GM12878 (cell line): ENCODE measurements around the gene TAPBPL. TPM values are rescaled to one million over a fixed set of nuclear protein-coding genes. Genes with fewer than 3 reads are reported as not detected.

Experiments used
- ATAC-seq: fragments of 200-7000 bp; cut with Tn5 transposase; 3 replicates; pipeline ENCODE4 v1.9.1; 2020; ENCODE audit warnings: mild to moderate bottlenecking, moderate library complexity
- BruUV-seq: library from RNA; stranded (reverse); fragments of 400-500 nt; replicated peaks from 2 replicates; lab custom pipeline; 2021; lab: Mats Ljungman, UMichigan
- CTCF ChIA-PET: fragments of 300-600 bp; sonication (Branson Sonifier 250); formaldehyde crosslinking; extraction: SDS; loops from one replicate; lab custom pipeline; 2021; ENCODE audit warnings: inconsistent platforms; lab: Yijun Ruan, JAX
- POLR2A ChIA-PET: fragments of 350-600 bp; formaldehyde crosslinking; extraction: SDS; loops from one replicate; lab custom pipeline; 2021; ENCODE audit warnings: inconsistent platforms; lab: Charles Lee
- RAD21 ChIA-PET: fragments of 300-600 bp; sonication (Branson Sonifier 250); formaldehyde crosslinking; loops from one replicate; lab custom pipeline; 2023; ENCODE audit warnings: antibody characterized with exemption; ENCODE audit not compliant: unreplicated experiment; lab: Charles Lee
- SMC1A ChIA-PET: fragments of 300-600 bp; sonication (Branson Sonifier 250); formaldehyde crosslinking; loops from one replicate; lab custom pipeline; 2023; ENCODE audit not compliant: unreplicated experiment, uncharacterized antibody; lab: Charles Lee
- DNase-seq: peaks from one replicate; pipeline ENCODE4 v3.0.0-alpha.2; 2011; ENCODE audit warnings: low read depth, low spot score
- FAIRE-seq: peaks from 3 replicates; lab custom pipeline; 2011; peaks lifted over from hg19 to GRCh38; lab: Jason Lieb, UNC
- H2AFZ ChIP-seq: 2 replicates; pipeline ENCODE4 v1.6.0; 2011; ENCODE audit warnings: low read depth, low read length, control low read depth; ENCODE audit not compliant: control insufficient read depth
- H3K27ac ChIP-seq: 2 replicates; pipeline ENCODE4 v1.5.1; 2011; ENCODE audit warnings: control low read depth; ENCODE audit not compliant: control insufficient read depth, insufficient read depth
- H3K27me3 ChIP-seq, 2 experiments: replicated peaks in 1 of 2; 2 replicates each; pipeline versions ENCODE4 v1.6.0 to v1.6.1; 2011; ENCODE audit warnings: low read length in 1 of 2; ENCODE audit not compliant: control insufficient read depth in 2 of 2, insufficient read depth in 2 of 2
- H3K36me3 ChIP-seq, 2 experiments: 2 replicates each; pipeline ENCODE4 v1.5.1; 2011; ENCODE audit warnings: low read length in 1 of 2; ENCODE audit not compliant: control insufficient read depth in 2 of 2, insufficient read depth in 2 of 2
- H3K4me1 ChIP-seq: 2 replicates; pipeline ENCODE4 v1.6.1; 2011; ENCODE audit warnings: mild to moderate bottlenecking, low read length, moderate library complexity, mixed read lengths; ENCODE audit not compliant: control insufficient read depth, insufficient read depth
- H3K4me2 ChIP-seq: 2 replicates; pipeline ENCODE4 v1.6.0; 2011; ENCODE audit warnings: control low read depth; ENCODE audit not compliant: control insufficient read depth, insufficient read depth
- H3K4me3 ChIP-seq: fragments of 200-600 bp; sonication (generic); 2 replicates; pipeline ENCODE4 v1.5.1; 2016
- H3K79me2 ChIP-seq: 2 replicates; pipeline ENCODE4 v1.6.0; 2011; ENCODE audit warnings: low read length; ENCODE audit not compliant: control insufficient read depth, insufficient read depth
- H3K9ac ChIP-seq: 2 replicates; pipeline ENCODE4 v1.8.0; 2011; ENCODE audit warnings: low read length, control low read depth, mixed read lengths; ENCODE audit not compliant: control insufficient read depth, insufficient read depth
- H3K9me3 ChIP-seq: replicated peaks from 3 replicates; pipeline ENCODE4 v1.5.1; 2011; ENCODE audit warnings: mild to moderate bottlenecking, low read length; ENCODE audit not compliant: control insufficient read depth, insufficient read depth
- H4K20me1 ChIP-seq: 2 replicates; pipeline ENCODE4 v1.6.0; 2011; ENCODE audit not compliant: control insufficient read depth, insufficient read depth
- GATAD2B ChIP-seq: fragments of 450-650 bp; conservative IDR thresholded peaks from 2 replicates; pipeline ENCODE4 v1.6.1; 2017; ENCODE audit warnings: low read depth, mild to moderate bottlenecking, moderate library complexity
- KAT2A ChIP-seq: conservative IDR thresholded peaks from 2 replicates; pipeline ENCODE4 v1.6.1; 2011; ENCODE audit warnings: low read depth, low read length; ENCODE audit not compliant: control insufficient read depth
- MEF2B ChIP-seq: fragments of 450-650 bp; IDR thresholded peaks from 2 replicates; pipeline ENCODE4 v1.6.1; 2018; ENCODE audit warnings: mild to moderate bottlenecking, moderate library complexity; ENCODE audit not compliant: partially characterized antibody, poor library complexity, severe bottlenecking
- NFIC ChIP-seq: IDR thresholded peaks from 2 replicates; pipeline ENCODE4 v1.6.1; 2012; ENCODE audit warnings: low read depth, mild to moderate bottlenecking, inconsistent platforms, low read length, moderate library complexity
- NFYB ChIP-seq: IDR thresholded peaks from 2 replicates; pipeline ENCODE4 v1.6.1; 2011; ENCODE audit warnings: low read depth, mild to moderate bottlenecking, low read length, improper control_type of control experiment, moderate library complexity; ENCODE audit not compliant: insufficient read depth
- POLR2A ChIP-seq: IDR thresholded peaks from 2 replicates; pipeline ENCODE4 v1.6.1; 2011; ENCODE audit warnings: low read depth, mild to moderate bottlenecking, low read length
- SPI1 ChIP-seq: IDR thresholded peaks from 2 replicates; pipeline ENCODE4 v1.6.1; 2011; ENCODE audit warnings: low read depth, mild to moderate bottlenecking, low read length, moderate library complexity, borderline replicate concordance; ENCODE audit not compliant: insufficient read depth
- ZNF274 ChIP-seq: IDR thresholded peaks from one replicate; pipeline ENCODE4 v1.8.0; 2011; ENCODE audit not compliant: insufficient read length, insufficient read depth
- WGBS: methylation state at CpG from one replicate; pipeline ENCODE4 v1.1.6; 2016; ENCODE audit warnings: low lambda C conversion rate; ENCODE audit not compliant: insufficient replicate concordance, insufficient coverage; ENCODE audit errors: missing lambda C conversion rate; 5-methylcytosine and 5-hydroxymethylcytosine counted together
- in situ Hi-C: fragments of 300-500 bp; cut with MboI; formaldehyde crosslinking; loops from 9 replicates; pipeline ENCODE4 v1.14.3; 2018; ENCODE audit warnings: mixed read lengths
- intact Hi-C: fragments of 100-400 bp; cut with micrococcal nuclease; formaldehyde crosslinking; loops from one replicate; pipeline ENCODE4 v1.14.2; 2022; ENCODE audit not compliant: unreplicated experiment
- polyA plus RNA-seq, 11 experiments: library from polyadenylated mRNA; depleted of rRNA in 4 of 11; unstranded in 6 of 11; stranded (reverse) in 5 of 11; fragments of >200 nt; fragmentation: Nextera tagmentation in 4 of 11; fragmentation: Illumina TruSeq in 1 of 11; extraction: Ambion mirVana in 4 of 11; extraction: Trizol in 1 of 11; gene quantifications; 1 replicate in 1 of 11; 2 replicates in 10 of 11; pipeline versions ENCODE4 v1.2.1 to v1.2.3, GENCODE V29; 2011 to 2016; ENCODE audit warnings: inconsistent platforms in 2 of 11, missing spikeins in 2 of 11, low read depth in 1 of 11
- total RNA-seq, 4 experiments: library from RNA; depleted of rRNA in 3 of 4; stranded (reverse); fragments of >200 nt in 3 of 4; fragmentation: Illumina TruSeq in 1 of 4; extraction: Trizol in 1 of 4; gene quantifications; 2 replicates each; pipeline versions ENCODE4 v1.2.1 to v1.2.3, GENCODE V29; 2013 to 2021
- TF ChIP-seq, protein P1 (sequence below): fragments of 150-350 bp; IDR thresholded peaks from 2 replicates; pipeline ENCODE4 v1.6.1; 2014; ENCODE audit warnings: mild to moderate bottlenecking, low read depth, low read length
- TF ChIP-seq, protein P2 (sequence below): IDR thresholded peaks from 2 replicates; pipeline ENCODE4 v1.6.1; 2011; ENCODE audit warnings: mild to moderate bottlenecking, low read depth, low read length, moderate library complexity; ENCODE audit not compliant: insufficient replicate concordance
- TF ChIP-seq, protein P3 (sequence below): fragments of 450-650 bp; IDR thresholded peaks from 2 replicates; pipeline ENCODE4 v1.6.1; 2018; ENCODE audit warnings: borderline replicate concordance, mild to moderate bottlenecking; ENCODE audit not compliant: partially characterized antibody
- TF ChIP-seq, protein P4 (sequence below): IDR thresholded peaks from 2 replicates; pipeline ENCODE4 v1.6.1; 2012; ENCODE audit warnings: improper control_type of control experiment, low read depth, low read length; ENCODE audit not compliant: insufficient replicate concordance

Gene TAPBPL
- total and polyA plus RNA-seq, 10 of the 15 experiments (the other 5 are each of a cell fraction or from before 2014, with no cell fraction given), result 12.4 to 45.0 (median 29.9) TPM

DNA sequence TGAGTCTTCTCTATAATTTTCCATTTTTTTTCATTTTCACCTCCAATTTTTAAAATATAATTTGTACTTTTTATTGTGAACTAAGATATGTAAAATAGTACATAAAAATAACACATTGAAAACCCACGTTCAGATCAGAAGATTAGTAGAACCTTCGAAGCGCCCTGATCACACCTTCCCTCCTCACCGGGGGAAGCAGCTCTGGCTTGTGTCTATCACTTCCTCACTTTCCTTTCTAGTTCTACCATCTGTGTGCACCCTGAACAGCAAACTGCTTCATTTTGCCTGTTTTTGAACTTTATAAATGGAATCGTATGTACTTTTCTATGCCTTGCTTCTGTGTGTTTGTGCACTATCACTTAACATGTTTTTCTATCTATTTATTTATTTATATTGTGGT lies 18.9 kb upstream of the TAPBPL start:
- ATAC-seq (peak; percentile 56), DNase-seq (no peak), FAIRE-seq (no peak)
- no TSS peak for BruUV-seq
- CTCF ChIA-PET, result interaction anchor here (1.0 to 4.6 kb wide), 7 partner anchors 10 to 106 kb away, joined by 3 to 62 read pairs (median 16); partner anchors contain the start of genes CD27 and TAPBPL
- RAD21 ChIA-PET, result interaction anchor here (1.0 to 6.2 kb wide), 8 partner anchors 11 to 69 kb away, joined by 3 to 73 read pairs (median 5); partner anchors contain the start of genes CD27 and VAMP1
- peak overlapping the region; percentile 65 for H2AFZ ChIP-seq
- H3K4me2 ChIP-seq, result peak overlapping the region; percentile 83
- H3K36me3 ChIP-seq, result no peaks in the 10 kb centered on the region
- SMC1A ChIA-PET, result interaction anchor here (1.2 to 6.3 kb wide), 7 partner anchors 8 to 37 kb away, joined by 4 to 74 read pairs (median 9); partner anchors contain the start of genes CD27, TAPBPL and VAMP1
- peak overlapping the region; percentile 39 for H3K9ac ChIP-seq
- H4K20me1 ChIP-seq, result no peaks in the 10 kb centered on the region
- no peaks in the 10 kb centered on the region for H3K9me3 ChIP-seq
- no peaks in the 10 kb centered on the region; the same call in 1 of the 2 replicates for H3K79me2 ChIP-seq
- in situ Hi-C loops (no loop called here), intact Hi-C loops (no loop called here)
- peak overlapping the region; percentile 85 for H3K27ac ChIP-seq
- H3K4me3 ChIP-seq, result no peak overlapping the region
- peaks cover 61% of the 10 kb centered on the region for H3K4me1 ChIP-seq
- POLR2A ChIA-PET, result interaction anchor here (4.3 to 6.0 kb wide), 3 partner anchors 10 to 29 kb away, joined by 33 to 59 read pairs (median 40); partner anchors contain the start of genes CD27 and TAPBPL
- H3K27me3 ChIP-seq, result no peaks in the 10 kb centered on the region
- 19% methylated on average over 5 of the region's 5 CpGs for WGBS
- TF ChIP-seq POLR2A (0 out of 2 replicates have a peak, but pooled peaks have one; percentile 41), KAT2A (no peak), NFYB (no peak), SPI1 (peak; percentile 75), GATAD2B (no peak), MEF2B (peak; percentile 7), NFIC (peak; percentile 15; the same call in 1 of the 2 replicates), ZNF274 (no peak)
- TF ChIP-seq, protein P1, sequence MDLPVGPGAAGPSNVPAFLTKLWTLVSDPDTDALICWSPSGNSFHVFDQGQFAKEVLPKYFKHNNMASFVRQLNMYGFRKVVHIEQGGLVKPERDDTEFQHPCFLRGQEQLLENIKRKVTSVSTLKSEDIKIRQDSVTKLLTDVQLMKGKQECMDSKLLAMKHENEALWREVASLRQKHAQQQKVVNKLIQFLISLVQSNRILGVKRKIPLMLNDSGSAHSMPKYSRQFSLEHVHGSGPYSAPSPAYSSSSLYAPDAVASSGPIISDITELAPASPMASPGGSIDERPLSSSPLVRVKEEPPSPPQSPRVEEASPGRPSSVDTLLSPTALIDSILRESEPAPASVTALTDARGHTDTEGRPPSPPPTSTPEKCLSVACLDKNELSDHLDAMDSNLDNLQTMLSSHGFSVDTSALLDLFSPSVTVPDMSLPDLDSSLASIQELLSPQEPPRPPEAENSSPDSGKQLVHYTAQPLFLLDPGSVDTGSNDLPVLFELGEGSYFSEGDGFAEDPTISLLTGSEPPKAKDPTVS, result no peak
- TF ChIP-seq, protein P2, sequence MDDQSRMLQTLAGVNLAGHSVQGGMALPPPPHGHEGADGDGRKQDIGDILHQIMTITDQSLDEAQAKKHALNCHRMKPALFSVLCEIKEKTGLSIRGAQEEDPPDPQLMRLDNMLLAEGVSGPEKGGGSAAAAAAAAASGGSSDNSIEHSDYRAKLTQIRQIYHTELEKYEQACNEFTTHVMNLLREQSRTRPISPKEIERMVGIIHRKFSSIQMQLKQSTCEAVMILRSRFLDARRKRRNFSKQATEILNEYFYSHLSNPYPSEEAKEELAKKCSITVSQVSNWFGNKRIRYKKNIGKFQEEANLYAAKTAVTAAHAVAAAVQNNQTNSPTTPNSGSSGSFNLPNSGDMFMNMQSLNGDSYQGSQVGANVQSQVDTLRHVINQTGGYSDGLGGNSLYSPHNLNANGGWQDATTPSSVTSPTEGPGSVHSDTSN, result no peak
- TF ChIP-seq, protein P3, sequence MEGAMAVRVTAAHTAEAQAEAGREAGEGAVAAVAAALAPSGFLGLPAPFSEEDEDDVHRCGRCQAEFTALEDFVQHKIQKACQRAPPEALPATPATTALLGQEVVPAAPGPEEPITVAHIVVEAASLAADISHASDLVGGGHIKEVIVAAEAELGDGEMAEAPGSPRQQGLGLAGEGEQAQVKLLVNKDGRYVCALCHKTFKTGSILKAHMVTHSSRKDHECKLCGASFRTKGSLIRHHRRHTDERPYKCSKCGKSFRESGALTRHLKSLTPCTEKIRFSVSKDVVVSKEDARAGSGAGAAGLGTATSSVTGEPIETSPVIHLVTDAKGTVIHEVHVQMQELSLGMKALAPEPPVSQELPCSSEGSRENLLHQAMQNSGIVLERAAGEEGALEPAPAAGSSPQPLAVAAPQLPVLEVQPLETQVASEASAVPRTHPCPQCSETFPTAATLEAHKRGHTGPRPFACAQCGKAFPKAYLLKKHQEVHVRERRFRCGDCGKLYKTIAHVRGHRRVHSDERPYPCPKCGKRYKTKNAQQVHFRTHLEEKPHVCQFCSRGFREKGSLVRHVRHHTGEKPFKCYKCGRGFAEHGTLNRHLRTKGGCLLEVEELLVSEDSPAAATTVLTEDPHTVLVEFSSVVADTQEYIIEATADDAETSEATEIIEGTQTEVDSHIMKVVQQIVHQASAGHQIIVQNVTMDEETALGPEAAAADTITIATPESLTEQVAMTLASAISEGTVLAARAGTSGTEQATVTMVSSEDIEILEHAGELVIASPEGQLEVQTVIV, result no peak
- TF ChIP-seq, protein P4, sequence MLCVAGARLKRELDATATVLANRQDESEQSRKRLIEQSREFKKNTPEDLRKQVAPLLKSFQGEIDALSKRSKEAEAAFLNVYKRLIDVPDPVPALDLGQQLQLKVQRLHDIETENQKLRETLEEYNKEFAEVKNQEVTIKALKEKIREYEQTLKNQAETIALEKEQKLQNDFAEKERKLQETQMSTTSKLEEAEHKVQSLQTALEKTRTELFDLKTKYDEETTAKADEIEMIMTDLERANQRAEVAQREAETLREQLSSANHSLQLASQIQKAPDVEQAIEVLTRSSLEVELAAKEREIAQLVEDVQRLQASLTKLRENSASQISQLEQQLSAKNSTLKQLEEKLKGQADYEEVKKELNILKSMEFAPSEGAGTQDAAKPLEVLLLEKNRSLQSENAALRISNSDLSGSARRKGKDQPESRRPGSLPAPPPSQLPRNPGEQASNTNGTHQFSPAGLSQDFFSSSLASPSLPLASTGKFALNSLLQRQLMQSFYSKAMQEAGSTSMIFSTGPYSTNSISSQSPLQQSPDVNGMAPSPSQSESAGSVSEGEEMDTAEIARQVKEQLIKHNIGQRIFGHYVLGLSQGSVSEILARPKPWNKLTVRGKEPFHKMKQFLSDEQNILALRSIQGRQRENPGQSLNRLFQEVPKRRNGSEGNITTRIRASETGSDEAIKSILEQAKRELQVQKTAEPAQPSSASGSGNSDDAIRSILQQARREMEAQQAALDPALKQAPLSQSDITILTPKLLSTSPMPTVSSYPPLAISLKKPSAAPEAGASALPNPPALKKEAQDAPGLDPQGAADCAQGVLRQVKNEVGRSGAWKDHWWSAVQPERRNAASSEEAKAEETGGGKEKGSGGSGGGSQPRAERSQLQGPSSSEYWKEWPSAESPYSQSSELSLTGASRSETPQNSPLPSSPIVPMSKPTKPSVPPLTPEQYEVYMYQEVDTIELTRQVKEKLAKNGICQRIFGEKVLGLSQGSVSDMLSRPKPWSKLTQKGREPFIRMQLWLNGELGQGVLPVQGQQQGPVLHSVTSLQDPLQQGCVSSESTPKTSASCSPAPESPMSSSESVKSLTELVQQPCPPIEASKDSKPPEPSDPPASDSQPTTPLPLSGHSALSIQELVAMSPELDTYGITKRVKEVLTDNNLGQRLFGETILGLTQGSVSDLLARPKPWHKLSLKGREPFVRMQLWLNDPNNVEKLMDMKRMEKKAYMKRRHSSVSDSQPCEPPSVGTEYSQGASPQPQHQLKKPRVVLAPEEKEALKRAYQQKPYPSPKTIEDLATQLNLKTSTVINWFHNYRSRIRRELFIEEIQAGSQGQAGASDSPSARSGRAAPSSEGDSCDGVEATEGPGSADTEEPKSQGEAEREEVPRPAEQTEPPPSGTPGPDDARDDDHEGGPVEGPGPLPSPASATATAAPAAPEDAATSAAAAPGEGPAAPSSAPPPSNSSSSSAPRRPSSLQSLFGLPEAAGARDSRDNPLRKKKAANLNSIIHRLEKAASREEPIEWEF, result no peak
